ENCODE measurements around the gene ADRA2C. TPM values are rescaled to one million over a fixed set of nuclear protein-coding genes. Genes with fewer than 3 reads are reported as not detected.
A peak's percentile ranks its signal among the peaks of the same experiment; 100 is the strongest.

Gene ADRA2C
- polyA plus RNA-seq, 2 of the 4 experiments (the other 2 are of a cell fraction): 1.9 to 4.1 TPM

DNA sequence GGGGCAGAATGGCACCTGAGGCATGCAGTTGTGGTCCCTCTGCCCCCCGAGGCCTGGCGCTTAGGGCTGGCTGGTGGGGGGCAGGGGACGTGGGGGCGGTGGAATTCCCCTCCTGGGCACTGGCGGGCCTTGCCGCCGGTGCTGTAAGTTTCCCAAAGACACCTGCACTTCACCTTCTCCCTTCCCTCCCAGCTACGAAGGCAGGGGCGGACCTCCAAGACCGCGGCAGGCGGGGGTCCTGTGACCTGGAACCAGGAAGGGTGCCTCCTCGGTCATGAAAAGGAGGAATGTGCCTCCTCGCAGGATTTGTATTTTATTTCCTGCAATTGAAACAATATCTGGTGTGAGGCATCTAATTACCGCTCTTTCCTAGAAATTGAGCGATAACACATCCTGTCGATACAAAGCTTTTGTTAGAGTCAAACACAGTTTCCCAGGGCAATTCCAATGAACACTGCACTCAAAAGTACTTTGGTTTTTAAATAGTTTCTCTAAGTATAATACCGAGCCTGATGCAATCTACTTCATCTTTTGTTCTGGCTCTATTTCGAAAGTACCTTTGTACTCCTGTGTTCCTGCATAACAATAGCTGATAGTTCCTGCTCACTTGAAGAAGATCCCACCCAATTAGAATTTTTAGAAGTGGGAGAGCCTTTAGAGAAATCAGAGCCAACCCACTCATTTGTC is 12.3 kb upstream of the ADRA2C start (continued):
- TF ChIP-seq HEYL (CRISPR knock-in tag; IDR thresholded peaks at IDR 0.05) (no peak), RARB (CRISPR knock-in tag; IDR thresholded peaks at IDR 0.05) (no peak), KDM5A (IDR thresholded peaks at IDR 0.05) (no peak), PHF8 (IDR thresholded peaks at IDR 0.05; ENCODE audit: borderline replicate concordance, low read depth) (no peak), ZFP36 (IDR thresholded peaks at IDR 0.05; ENCODE audit: borderline replicate concordance, partially characterized antibody) (no peak)
- TF ChIP-seq, protein P1, sequence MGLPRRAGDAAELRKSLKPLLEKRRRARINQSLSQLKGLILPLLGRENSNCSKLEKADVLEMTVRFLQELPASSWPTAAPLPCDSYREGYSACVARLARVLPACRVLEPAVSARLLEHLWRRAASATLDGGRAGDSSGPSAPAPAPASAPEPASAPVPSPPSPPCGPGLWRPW (IDR thresholded peaks at IDR 0.05): no peak

DNA sequence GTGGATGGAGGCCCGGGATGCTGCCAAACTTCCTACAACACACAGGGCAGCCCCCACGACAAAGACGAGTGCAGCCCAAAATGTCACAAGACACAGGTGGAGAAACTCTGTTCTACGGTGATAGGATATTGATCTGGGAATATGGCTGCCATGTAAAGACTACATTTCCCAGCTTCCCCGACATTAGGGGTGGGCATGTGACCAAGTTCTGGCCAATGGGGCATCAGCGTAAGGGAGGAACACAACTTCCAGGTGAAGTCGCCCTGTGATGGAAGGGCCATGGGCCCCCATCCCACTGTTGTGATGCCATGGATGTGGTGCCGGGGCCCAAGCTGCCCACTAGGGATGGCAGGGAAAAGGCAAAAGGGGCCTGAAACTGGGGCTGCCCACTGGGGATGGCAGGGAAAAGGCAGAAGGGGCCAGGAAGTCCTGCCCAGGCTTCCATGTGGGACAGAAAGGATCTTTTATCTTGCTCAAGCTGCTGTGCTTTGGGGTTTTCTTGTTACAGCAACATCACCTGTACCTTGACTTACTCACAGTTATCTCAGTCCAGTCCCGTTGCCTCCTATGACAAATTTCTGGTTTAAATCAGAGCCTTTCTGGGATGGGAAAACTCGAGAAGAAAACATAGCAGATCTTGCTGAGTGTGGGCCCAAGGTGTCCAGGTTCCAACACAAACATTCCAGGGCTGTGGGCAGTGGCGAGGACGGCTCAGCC is 9.7 kb upstream of the ADRA2C start:
- no peaks in the 10 kb centered on the region for H3K4me1 ChIP-seq
- CTCF ChIA-PET: interaction anchor here (1.0 to 1.8 kb wide), 2 partner anchors 9 kb away, joined by 3 to 6 read pairs; no protein-coding TSS in a partner anchor
- POLR2A ChIA-PET: no interaction called here
- 53% methylated on average over 11 of the region's 12 CpGs for WGBS (ENCODE audit: missing lambda C conversion rate)
- ATAC-seq (peak in 1 of 2 experiments; percentile 67; a peak in 2 of 6 replicates), DNase-seq (ENCODE audit: low read depth in 1 of 2, low spot score in 1 of 2) (peak in 1 of 2 experiments; percentile 27), FAIRE-seq (no peak)
- no peaks in the 10 kb centered on the region for H3K9me3 ChIP-seq
- H3K4me2 ChIP-seq: no peak overlapping the region
- no peak overlapping the region for H3K27ac ChIP-seq
- TF ChIP-seq, protein P2, sequence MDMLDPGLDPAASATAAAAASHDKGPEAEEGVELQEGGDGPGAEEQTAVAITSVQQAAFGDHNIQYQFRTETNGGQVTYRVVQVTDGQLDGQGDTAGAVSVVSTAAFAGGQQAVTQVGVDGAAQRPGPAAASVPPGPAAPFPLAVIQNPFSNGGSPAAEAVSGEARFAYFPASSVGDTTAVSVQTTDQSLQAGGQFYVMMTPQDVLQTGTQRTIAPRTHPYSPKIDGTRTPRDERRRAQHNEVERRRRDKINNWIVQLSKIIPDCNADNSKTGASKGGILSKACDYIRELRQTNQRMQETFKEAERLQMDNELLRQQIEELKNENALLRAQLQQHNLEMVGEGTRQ (IDR thresholded peaks at IDR 0.05): peak; percentile 69
- TF ChIP-seq ESRRA (IDR thresholded peaks at IDR 0.05; ENCODE audit: borderline replicate concordance, low read length) (no peak), EHF (CRISPR knock-in tag; IDR thresholded peaks at IDR 0.05) (no peak), JUNB (IDR thresholded peaks at IDR 0.05) (no peak)
- no peak overlapping the region for H3K4me3 ChIP-seq

DNA sequence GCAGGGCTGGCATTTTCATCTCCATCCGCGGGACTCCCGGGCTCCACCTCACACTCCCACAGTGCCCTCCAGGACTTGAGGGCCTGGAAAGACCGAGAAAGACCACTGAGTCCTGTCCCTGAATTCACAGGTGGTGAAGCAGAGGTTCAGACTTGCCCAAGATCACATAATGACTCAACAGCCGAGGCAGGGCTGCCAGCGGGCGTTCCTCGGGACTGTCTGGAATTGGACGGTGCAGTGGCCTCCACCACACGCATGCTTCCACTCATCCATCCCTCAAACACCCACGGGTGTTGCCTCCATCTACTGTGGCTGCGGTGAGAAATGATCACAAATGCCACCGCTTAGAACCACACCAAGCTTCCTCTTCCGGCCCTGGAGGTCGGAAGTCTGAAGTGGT is 6.9 kb upstream of the ADRA2C start:
- no peaks in the 10 kb centered on the region for H3K9me3 ChIP-seq
- CTCF ChIA-PET: no interaction called here
- H3K4me2 ChIP-seq: no peak overlapping the region
- no peak overlapping the region for H3K27ac ChIP-seq
- TF ChIP-seq RFX5 (IDR thresholded peaks at IDR 0.05) (no peak), SREBF2 (IDR thresholded peaks at IDR 0.05) (no peak), EHF (CRISPR knock-in tag; IDR thresholded peaks at IDR 0.05) (no peak), RCOR1 (IDR thresholded peaks at IDR 0.05; ENCODE audit: low read depth, low read length) (no peak), JUNB (IDR thresholded peaks at IDR 0.05) (no peak), ZNF302 (CRISPR knock-in tag; IDR thresholded peaks at IDR 0.05) (no peak), ZSCAN20 (CRISPR knock-in tag; IDR thresholded peaks at IDR 0.05) (no peak), TFCP2L1 (CRISPR knock-in tag; IDR thresholded peaks at IDR 0.05) (no peak), MAFK (IDR thresholded peaks at IDR 0.05; ENCODE audit: partially characterized antibody) (no peak), CBX2 (IDR thresholded peaks at IDR 0.05; ENCODE audit: borderline replicate concordance, low read depth) (no peak), JUN (IDR thresholded peaks at IDR 0.05) (no peak), ESRRA (IDR thresholded peaks at IDR 0.05; ENCODE audit: borderline replicate concordance, low read length) (no peak), BHLHE40 (IDR thresholded peaks at IDR 0.05; ENCODE audit: low read depth, low read length) (no peak), GATA3 (IDR thresholded peaks at IDR 0.05; ENCODE audit: borderline replicate concordance) (no peak), PHF8 (IDR thresholded peaks at IDR 0.05; ENCODE audit: borderline replicate concordance, low read depth) (no peak), RARB (CRISPR knock-in tag; IDR thresholded peaks at IDR 0.05) (no peak)
- TF ChIP-seq, protein P1 (IDR thresholded peaks at IDR 0.05): no peak
- WGBS (ENCODE audit: missing lambda C conversion rate): 66% methylated on average over 14 of the region's 15 CpGs
- POLR2A ChIA-PET: no interaction called here
- no peak for ATAC-seq
- no peak overlapping the region for H3K4me3 ChIP-seq
- no peak for FAIRE-seq
- H3K4me1 ChIP-seq: no peaks in the 10 kb centered on the region
- no peak for DNase-seq (ENCODE audit: low read depth in 1 of 2, low spot score in 1 of 2)
